Mesothelial cell of epicardium (in vitro differentiated cells): ENCODE results near the gene KRT8. TPM values are rescaled to one million over a fixed set of nuclear protein-coding genes. Genes with fewer than 3 reads are reported as not detected.

ENCODE experiments used
- DNase-seq, 2 experiments: peaks; one replicate each; pipeline ENCODE4 v3.0.0; 2021; ENCODE audit warnings: low spot score in 2 of 2; ENCODE audit not compliant: unreplicated experiment in 2 of 2
- H3K27ac Mint-ChIP-seq: 2 replicates; pipeline ENCODE4 v1.8.0; 2021; ENCODE audit warnings: mixed read lengths
- H3K27me3 Mint-ChIP-seq: 2 replicates; pipeline ENCODE4 v1.8.0; 2021; ENCODE audit warnings: low read depth, mixed read lengths
- H3K36me3 Mint-ChIP-seq: 2 replicates; pipeline ENCODE4 v1.8.0; 2021; ENCODE audit warnings: mixed read lengths
- H3K4me1 Mint-ChIP-seq: 2 replicates; pipeline ENCODE4 v1.8.0; 2021; ENCODE audit warnings: mixed read lengths
- H3K4me3 Mint-ChIP-seq: 2 replicates; pipeline ENCODE4 v1.8.0; 2021; ENCODE audit warnings: mild to moderate bottlenecking, moderate library complexity, mixed read lengths
- H3K9me3 Mint-ChIP-seq: 2 replicates; pipeline ENCODE4 v1.8.0; 2021; ENCODE audit warnings: mixed read lengths
- total RNA-seq: library from RNA; stranded (reverse); gene quantifications from 3 replicates; pipeline ENCODE4 v1.2.1, GENCODE V29; 2021
- TF ChIP-seq, protein P1 (sequence below): fragments of 200-600 bp; sonication (generic); IDR thresholded peaks from one replicate; pipeline ENCODE4 v1.5.0; 2021; ENCODE audit warnings: antibody characterized with exemption; ENCODE audit not compliant: unreplicated experiment

KRT8 gene
- total RNA-seq, 1 donor from 2014 or later, result 1,131 TPM

GRCh38 chr12:52921488-52922165 lies 16.8 kb upstream of the KRT8 start:
- Mint-ChIP-seq H3K4me3 (no peak overlapping the region), H3K9me3 (no peaks in the 10 kb centered on the region), H3K36me3 (no peaks in the 10 kb centered on the region), H3K27ac (peak overlapping the region; percentile 92), H3K4me1 (peaks cover 51% of the 10 kb centered on the region), H3K27me3 (no peaks in the 10 kb centered on the region)
- TF ChIP-seq, protein P1, sequence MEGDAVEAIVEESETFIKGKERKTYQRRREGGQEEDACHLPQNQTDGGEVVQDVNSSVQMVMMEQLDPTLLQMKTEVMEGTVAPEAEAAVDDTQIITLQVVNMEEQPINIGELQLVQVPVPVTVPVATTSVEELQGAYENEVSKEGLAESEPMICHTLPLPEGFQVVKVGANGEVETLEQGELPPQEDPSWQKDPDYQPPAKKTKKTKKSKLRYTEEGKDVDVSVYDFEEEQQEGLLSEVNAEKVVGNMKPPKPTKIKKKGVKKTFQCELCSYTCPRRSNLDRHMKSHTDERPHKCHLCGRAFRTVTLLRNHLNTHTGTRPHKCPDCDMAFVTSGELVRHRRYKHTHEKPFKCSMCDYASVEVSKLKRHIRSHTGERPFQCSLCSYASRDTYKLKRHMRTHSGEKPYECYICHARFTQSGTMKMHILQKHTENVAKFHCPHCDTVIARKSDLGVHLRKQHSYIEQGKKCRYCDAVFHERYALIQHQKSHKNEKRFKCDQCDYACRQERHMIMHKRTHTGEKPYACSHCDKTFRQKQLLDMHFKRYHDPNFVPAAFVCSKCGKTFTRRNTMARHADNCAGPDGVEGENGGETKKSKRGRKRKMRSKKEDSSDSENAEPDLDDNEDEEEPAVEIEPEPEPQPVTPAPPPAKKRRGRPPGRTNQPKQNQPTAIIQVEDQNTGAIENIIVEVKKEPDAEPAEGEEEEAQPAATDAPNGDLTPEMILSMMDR, result no peak
- DNase-seq, result no peak

- H3K4me1 Mint-ChIP-seq, result peaks cover 46% of the 10 kb centered on the region
- H3K4me3 Mint-ChIP-seq, result no peak overlapping the region
- TF ChIP-seq, protein P1, result no peak
- no peaks in the 10 kb centered on the region for H3K9me3 Mint-ChIP-seq
- no peaks in the 10 kb centered on the region for H3K27me3 Mint-ChIP-seq
- H3K27ac Mint-ChIP-seq, result peak overlapping the region; percentile 92
- H3K36me3 Mint-ChIP-seq, result no peaks in the 10 kb centered on the region
- no peak for DNase-seq
These were observed 16.1 kb upstream of the KRT8 start for GRCh38 chr12:52920937-52921336.

GRCh38 chr12:52918784-52919183 lies 13.9 kb upstream of the KRT8 start:
- H3K4me1 Mint-ChIP-seq, result peaks cover 42% of the 10 kb centered on the region
- H3K9me3 Mint-ChIP-seq, result no peaks in the 10 kb centered on the region
- H3K27me3 Mint-ChIP-seq, result no peaks in the 10 kb centered on the region
- H3K36me3 Mint-ChIP-seq, result no peaks in the 10 kb centered on the region
- no peak overlapping the region for H3K4me3 Mint-ChIP-seq
- no peak for DNase-seq
- H3K27ac Mint-ChIP-seq, result peak overlapping the region; percentile 35
- TF ChIP-seq, protein P1, result no peak

- TF ChIP-seq, protein P1, result no peak
- Mint-ChIP-seq H3K9me3 (no peaks in the 10 kb centered on the region), H3K36me3 (no peaks in the 10 kb centered on the region), H3K27me3 (no peaks in the 10 kb centered on the region), H3K4me1 (peaks cover 45% of the 10 kb centered on the region), H3K4me3 (no peak overlapping the region), H3K27ac (no peak overlapping the region)
- no peak for DNase-seq
These were observed 13.5 kb upstream of the KRT8 start for GRCh38 chr12:52918351-52918750.

DNA sequence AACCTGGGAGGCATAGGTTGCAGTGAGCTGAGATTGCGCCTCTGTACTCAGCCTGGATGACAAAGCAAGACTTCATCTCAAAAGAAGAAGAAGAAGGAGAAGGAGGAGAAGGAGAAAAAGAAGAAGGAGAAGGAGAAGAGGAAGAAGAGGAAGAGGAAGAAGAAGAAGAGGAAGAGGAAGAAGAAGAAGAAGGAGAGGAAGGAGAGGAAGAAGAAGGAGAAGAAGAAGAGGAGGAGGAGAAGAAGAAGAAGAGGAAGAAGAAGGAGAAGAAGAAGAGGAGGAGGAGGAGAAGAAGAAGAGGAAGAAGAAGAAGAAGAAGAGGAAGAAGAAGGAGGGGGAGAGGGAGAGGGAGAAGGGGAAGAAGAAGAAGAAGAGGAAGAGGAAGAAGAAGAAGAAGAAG lies 12.9 kb upstream of the KRT8 start:
- Mint-ChIP-seq H3K9me3 (no peaks in the 10 kb centered on the region), H3K27me3 (no peaks in the 10 kb centered on the region), H3K4me3 (no peak overlapping the region), H3K27ac (no peak overlapping the region), H3K4me1 (peaks cover 42% of the 10 kb centered on the region), H3K36me3 (no peaks in the 10 kb centered on the region)
- TF ChIP-seq, protein P1, result no peak
- no peak for DNase-seq
